GM12878 (cell line): Measurements from ENCODE around the gene ADAM21. TPM values are rescaled to one million over a fixed set of nuclear protein-coding genes. Genes with fewer than 3 reads are reported as not detected.

ENCODE experiments used
- ATAC-seq: fragments of 200-7000 bp; cut with Tn5 transposase; 3 replicates; pipeline ENCODE4 v1.9.1; 2020; ENCODE audit warnings: mild to moderate bottlenecking, moderate library complexity
- Bru-seq: library from RNA; stranded (reverse); fragments of 400-500 nt; gene quantifications from one replicate; lab custom pipeline; 2021; lab: Mats Ljungman, UMichigan
- BruChase-seq, 2 experiments: library from RNA; stranded (reverse); fragments of 400-500 nt; gene quantifications; one replicate each; lab custom pipeline; 2021; lab: Mats Ljungman, UMichigan
- BruUV-seq: library from RNA; stranded (reverse); fragments of 400-500 nt; replicated peaks from 2 replicates; lab custom pipeline; 2021; lab: Mats Ljungman, UMichigan
- CTCF ChIA-PET: fragments of 300-600 bp; sonication (Branson Sonifier 250); formaldehyde crosslinking; extraction: SDS; loops from one replicate; lab custom pipeline; 2021; ENCODE audit warnings: inconsistent platforms; lab: Yijun Ruan, JAX
- POLR2A ChIA-PET: fragments of 350-600 bp; formaldehyde crosslinking; extraction: SDS; loops from one replicate; lab custom pipeline; 2021; ENCODE audit warnings: inconsistent platforms; lab: Charles Lee
- RAD21 ChIA-PET: fragments of 300-600 bp; sonication (Branson Sonifier 250); formaldehyde crosslinking; loops from one replicate; lab custom pipeline; 2023; ENCODE audit warnings: antibody characterized with exemption; ENCODE audit not compliant: unreplicated experiment; lab: Charles Lee
- SMC1A ChIA-PET: fragments of 300-600 bp; sonication (Branson Sonifier 250); formaldehyde crosslinking; loops from one replicate; lab custom pipeline; 2023; ENCODE audit not compliant: unreplicated experiment, uncharacterized antibody; lab: Charles Lee
- DNase-seq: peaks from one replicate; pipeline ENCODE4 v3.0.0-alpha.2; 2011; ENCODE audit warnings: low read depth, low spot score
- FAIRE-seq: peaks from 3 replicates; lab custom pipeline; 2011; peaks lifted over from hg19 to GRCh38; lab: Jason Lieb, UNC
- H2AFZ ChIP-seq: 2 replicates; pipeline ENCODE4 v1.6.0; 2011; ENCODE audit warnings: low read depth, low read length, control low read depth; ENCODE audit not compliant: control insufficient read depth
- H3K27ac ChIP-seq: 2 replicates; pipeline ENCODE4 v1.5.1; 2011; ENCODE audit warnings: control low read depth; ENCODE audit not compliant: control insufficient read depth, insufficient read depth
- H3K27me3 ChIP-seq, 2 experiments: replicated peaks in 1 of 2; 2 replicates each; pipeline versions ENCODE4 v1.6.0 to v1.6.1; 2011; ENCODE audit warnings: low read length in 1 of 2; ENCODE audit not compliant: control insufficient read depth in 2 of 2, insufficient read depth in 2 of 2
- H3K36me3 ChIP-seq, 2 experiments: 2 replicates each; pipeline ENCODE4 v1.5.1; 2011; ENCODE audit warnings: low read length in 1 of 2; ENCODE audit not compliant: control insufficient read depth in 2 of 2, insufficient read depth in 2 of 2
- H3K4me1 ChIP-seq: 2 replicates; pipeline ENCODE4 v1.6.1; 2011; ENCODE audit warnings: mild to moderate bottlenecking, low read length, moderate library complexity, mixed read lengths; ENCODE audit not compliant: control insufficient read depth, insufficient read depth
- H3K4me2 ChIP-seq: 2 replicates; pipeline ENCODE4 v1.6.0; 2011; ENCODE audit warnings: control low read depth; ENCODE audit not compliant: control insufficient read depth, insufficient read depth
- H3K4me3 ChIP-seq: fragments of 200-600 bp; sonication (generic); 2 replicates; pipeline ENCODE4 v1.5.1; 2016
- H3K79me2 ChIP-seq: 2 replicates; pipeline ENCODE4 v1.6.0; 2011; ENCODE audit warnings: low read length; ENCODE audit not compliant: control insufficient read depth, insufficient read depth
- H3K9ac ChIP-seq: 2 replicates; pipeline ENCODE4 v1.8.0; 2011; ENCODE audit warnings: low read length, control low read depth, mixed read lengths; ENCODE audit not compliant: control insufficient read depth, insufficient read depth
- H3K9me3 ChIP-seq: replicated peaks from 3 replicates; pipeline ENCODE4 v1.5.1; 2011; ENCODE audit warnings: mild to moderate bottlenecking, low read length; ENCODE audit not compliant: control insufficient read depth, insufficient read depth
- H4K20me1 ChIP-seq: 2 replicates; pipeline ENCODE4 v1.6.0; 2011; ENCODE audit not compliant: control insufficient read depth, insufficient read depth
- RCOR1 ChIP-seq: conservative IDR thresholded peaks from 2 replicates; pipeline ENCODE4 v1.6.1; 2012; ENCODE audit warnings: low read depth, low read length, improper control_type of control experiment
- TBL1XR1 ChIP-seq: IDR thresholded peaks from 2 replicates; pipeline ENCODE4 v1.6.1; 2012; ENCODE audit warnings: low read depth, low read length, improper control_type of control experiment
- ZBTB40 ChIP-seq: fragments of 450-650 bp; IDR thresholded peaks from 2 replicates; pipeline ENCODE4 v1.6.1; 2016; ENCODE audit warnings: mild to moderate bottlenecking, moderate library complexity, borderline replicate concordance
- ZNF592 ChIP-seq: fragments of 450-650 bp; IDR thresholded peaks from 2 replicates; pipeline ENCODE4 v1.6.1; 2017; ENCODE audit warnings: mild to moderate bottlenecking, moderate library complexity
- ZNF687 ChIP-seq: fragments of 450-650 bp; IDR thresholded peaks from 2 replicates; pipeline ENCODE4 v1.6.1; 2017; ENCODE audit warnings: mild to moderate bottlenecking, moderate library complexity
- WGBS: methylation state at CpG from one replicate; pipeline ENCODE4 v1.1.6; 2016; ENCODE audit warnings: low lambda C conversion rate; ENCODE audit not compliant: insufficient replicate concordance, insufficient coverage; ENCODE audit errors: missing lambda C conversion rate; 5-methylcytosine and 5-hydroxymethylcytosine counted together
- in situ Hi-C: fragments of 300-500 bp; cut with MboI; formaldehyde crosslinking; loops from 9 replicates; pipeline ENCODE4 v1.14.3; 2018; ENCODE audit warnings: mixed read lengths
- intact Hi-C: fragments of 100-400 bp; cut with micrococcal nuclease; formaldehyde crosslinking; loops from one replicate; pipeline ENCODE4 v1.14.2; 2022; ENCODE audit not compliant: unreplicated experiment
- long read RNA-seq, 2 experiments: library from polyadenylated mRNA; unstranded; transcript quantifications; one replicate each; pipeline ENCODE4 v2.0.0, GENCODE V29; 2019 to 2020
- polyA minus RNA-seq, 3 experiments: library from RNA; depleted of rRNA, polyadenylated mRNA; stranded (reverse); fragments of >200 nt; gene quantifications; 2 replicates each; pipeline ENCODE4 v1.2.3, GENCODE V29; 2011
- polyA plus RNA-seq, 11 experiments: library from polyadenylated mRNA; depleted of rRNA in 4 of 11; unstranded in 6 of 11; stranded (reverse) in 5 of 11; fragments of >200 nt; fragmentation: Nextera tagmentation in 4 of 11; fragmentation: Illumina TruSeq in 1 of 11; extraction: Ambion mirVana in 4 of 11; extraction: Trizol in 1 of 11; gene quantifications; 1 replicate in 1 of 11; 2 replicates in 10 of 11; pipeline versions ENCODE4 v1.2.1 to v1.2.3, GENCODE V29; 2011 to 2016; ENCODE audit warnings: inconsistent platforms in 2 of 11, missing spikeins in 2 of 11, low read depth in 1 of 11
- total RNA-seq, 4 experiments: library from RNA; depleted of rRNA in 3 of 4; stranded (reverse); fragments of >200 nt in 3 of 4; fragmentation: Illumina TruSeq in 1 of 4; extraction: Trizol in 1 of 4; gene quantifications; 2 replicates each; pipeline versions ENCODE4 v1.2.1 to v1.2.3, GENCODE V29; 2013 to 2021

The ADAM21 gene
- 0.73 and 0.90 TPM in 2 replicates for total RNA-seq (2013; cell fraction: nucleolus; rRNA removed)
- 0.11 and 0.16 TPM in 2 replicates for total RNA-seq (2014; rRNA removed)
- total RNA-seq (2014; rRNA removed; fragmentation: Illumina TruSeq; extraction: Trizol): 0.04 and 0.14 TPM in 2 replicates
- total RNA-seq (2021): 0.15 TPM in 1 of 2 replicates, not detected in the other
- polyA plus RNA-seq (2011; ENCODE audit: low read depth): 0.09 TPM
- polyA plus RNA-seq (2011; rRNA removed): 0.07 and 0.16 TPM in 2 replicates
- 0.03 and 0.12 TPM in 2 replicates for polyA plus RNA-seq (2011; cell fraction: cytosol; rRNA removed)
- 0.06 TPM in 1 of 2 replicates, not detected in the other for polyA plus RNA-seq (2011; cell fraction: nucleus; rRNA removed)
- polyA plus RNA-seq (2012): 0.11 and 0.16 TPM in 2 replicates
- 0.09 and 0.30 TPM in 2 replicates for polyA plus RNA-seq (2014; fragmentation: Illumina TruSeq; extraction: Trizol)
- under 1 TPM in 1 of 2 experiments, not detected in 1; 0.13 TPM for polyA plus RNA-seq (2014; fragmentation: Nextera tagmentation; extraction: Ambion mirVana)
- polyA plus RNA-seq (2014; rRNA removed): 0.05 and 0.11 TPM in 2 replicates
- polyA plus RNA-seq (2016; fragmentation: Nextera tagmentation; extraction: Ambion mirVana): under 1 TPM; 0.16 TPM
- polyA minus RNA-seq (2011; rRNA and poly(A)+ RNA removed): 0.10 and 0.15 TPM in 2 replicates
- polyA minus RNA-seq (2011; cell fraction: cytosol; rRNA and poly(A)+ RNA removed): not detected in 2 replicates
- polyA minus RNA-seq (2011; cell fraction: nucleus; rRNA and poly(A)+ RNA removed): 0.12 TPM in 1 of 2 replicates, not detected in the other
- Bru-seq, nascent RNA: percentile 16 among the genes with signal in this experiment
- percentile 18 among the genes with signal in this experiment for BruChase-seq, experiment 1, labeled RNA remaining after a 6-hour chase
- percentile 14 among the genes with signal in this experiment for BruChase-seq, experiment 2, labeled RNA remaining after a 2-hour chase
- long read RNA-seq, experiment 1: 0 reads
- long read RNA-seq, experiment 2, partial matches to known transcripts: 0 of 2 reads
- long read RNA-seq, experiment 2, other reads (novel, unspliced or antisense): 2 of 2 reads

- WGBS: 38% methylated on average over 1 of the region's 1 CpG
- in situ Hi-C loops (no loop called here), intact Hi-C loops (no loop called here)
- H3K9ac ChIP-seq: no peak within 1 kb of the TSS
- no peaks in the 10 kb centered on the region; the same call in 1 of the 2 replicates for H3K4me1 ChIP-seq
- no peak within 1 kb of the TSS for H3K4me3 ChIP-seq
- H2AFZ ChIP-seq: no peak within 1 kb of the TSS
- H3K27me3 ChIP-seq: peaks cover 0 to 3% of the 10 kb centered on the region in 2 experiments; a peak in 1 of 4 replicates
- ChIA-PET CTCF (no interaction called here), SMC1A (no interaction called here), POLR2A (no interaction called here), RAD21 (no interaction called here)
- H3K9me3 ChIP-seq: no peaks in the 10 kb centered on the region; the same call in 2 of the 3 replicates
- no peak within 1 kb of the TSS for H3K4me2 ChIP-seq
- H3K79me2 ChIP-seq: no peaks in the 10 kb centered on the region
- BruUV-seq: no TSS peak
- no peaks in the 10 kb centered on the region for H4K20me1 ChIP-seq
- FAIRE-seq (no peak), DNase-seq (no peak), ATAC-seq (peak; percentile 19; the same call in 1 of the 3 replicates)
- no peaks in the 10 kb centered on the region for H3K36me3 ChIP-seq
- no peak within 1 kb of the TSS for H3K27ac ChIP-seq
- TF ChIP-seq RCOR1 (no peak), ZBTB40 (no peak), TBL1XR1 (no peak), ZNF687 (no peak), ZNF592 (no peak)
These were observed at the start of gene ADAM21 for GRCh38 chr14:70451874-70452273. TSS of gene ADAM21 (plus strand) at chr14:70452174. CDS start at chr14:70457500, 5,326 bp downstream.
